Body of pancreas (tissue), 4 donors: ENCODE results near the gene VWA2. TPM values are rescaled to one million over a fixed set of nuclear protein-coding genes. Genes with fewer than 3 reads are reported as not detected.

Experiments used
- ATAC-seq: fragments of 150-250 bp; one replicate; pipeline ENCODE4 v1.9.1; 2016
- DNase-seq, 4 donors: peaks; one replicate each; pipeline ENCODE4 v3.0.0-alpha.2; 2019
- H3K27ac ChIP-seq, 4 donors: fragments of 200-600 bp; sonication (generic); 1 replicate in 3 of 4; 2 replicates in 1 of 4; pipeline versions ENCODE4 v1.5.1 to v1.6.1; 2016 to 2019; ENCODE audit warnings: mild to moderate bottlenecking in 1 of 4, mixed read lengths in 1 of 4, moderate library complexity in 1 of 4
- H3K27me3 ChIP-seq, 2 donors: fragments of 200-600 bp; sonication (generic); one replicate each; pipeline ENCODE4 v1.6.0; 2016; ENCODE audit warnings: mild to moderate bottlenecking in 1 of 2
- H3K36me3 ChIP-seq, 2 donors: fragments of 200-600 bp; sonication (generic); replicated peaks in 1 of 2; 2 replicates each; pipeline ENCODE4 v1.5.1; 2016; ENCODE audit warnings: low read depth in 2 of 2; ENCODE audit not compliant: insufficient read depth in 1 of 2
- H3K4me1 ChIP-seq: fragments of 200-600 bp; sonication (generic); one replicate; pipeline ENCODE4 v1.6.0; 2016
- H3K4me3 ChIP-seq, 2 donors: fragments of 200-600 bp; sonication (generic); 1 replicate in 1 of 2; 2 replicates in 1 of 2; pipeline ENCODE4 v1.5.1; 2016 to 2019
- H3K9me3 ChIP-seq, 3 donors: fragments of 200-600 bp; sonication (generic); 1 replicate in 2 of 3; 2 replicates in 1 of 3; pipeline ENCODE4 v1.5.1; 2016
- POLR2A ChIP-seq, 3 donors: fragments of 450-650 bp; IDR thresholded peaks; one replicate each; pipeline ENCODE4 v1.6.1; 2016; ENCODE audit warnings: antibody characterized with exemption in 3 of 3, mild to moderate bottlenecking in 2 of 3
- WGBS, 2 donors: methylation state at CpG; one replicate each; pipeline ENCODE4 v1.1.5; 2017; 5-methylcytosine and 5-hydroxymethylcytosine counted together
- intact Hi-C: fragments of 100-400 bp; cut with DNase I; formaldehyde crosslinking; loops from one replicate; pipeline ENCODE4 v1.15.1; 2023
- total RNA-seq, 2 donors: library from RNA; depleted of rRNA; stranded (reverse); fragments of >200 nt; gene quantifications; one replicate each; pipeline ENCODE4 v1.1.0, GENCODE V29; 2016
- TF ChIP-seq, protein P1 (sequence below), 7 experiments: fragments of 450-650 bp in 4 of 7; fragments of 200-600 bp in 3 of 7; sonication (generic) in 3 of 7; IDR thresholded peaks; one replicate each; pipeline ENCODE4 v1.5.1; 2016 to 2019; ENCODE audit warnings: antibody characterized with exemption in 7 of 7

Gene VWA2
- total RNA-seq, 2 donors from 2014 or later = 10.5 to 15.3 TPM

DNA sequence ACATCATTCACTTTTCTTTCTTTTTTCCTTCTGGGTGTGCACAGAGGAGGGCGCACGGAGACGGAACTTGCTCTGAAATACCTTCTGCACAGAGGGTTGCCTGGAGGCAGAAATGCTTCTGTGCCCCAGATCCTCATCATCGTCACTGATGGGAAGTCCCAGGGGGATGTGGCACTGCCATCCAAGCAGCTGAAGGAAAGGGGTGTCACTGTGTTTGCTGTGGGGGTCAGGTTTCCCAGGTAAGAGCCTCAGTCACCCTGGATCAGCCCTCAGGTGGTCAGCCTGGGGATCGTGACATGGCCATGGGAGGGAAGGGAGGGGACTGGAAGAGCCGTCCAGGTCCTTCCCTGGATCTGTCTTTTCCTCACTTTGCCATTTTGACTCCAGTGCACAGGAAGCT lies 33.6 kb downstream of the VWA2 start:
- peak in 1 of 4 donors; percentile 0 for DNase-seq
- no peak for ATAC-seq
- H3K9me3 ChIP-seq = no peaks in the 10 kb centered on the region
- H3K4me3 ChIP-seq = no peak overlapping the region
- intact Hi-C loops = no loop called here
- H3K27ac ChIP-seq = no peak overlapping the region
- no peak for TF ChIP-seq POLR2A (IDR thresholded peaks at IDR 0.05)
- TF ChIP-seq, protein P1, sequence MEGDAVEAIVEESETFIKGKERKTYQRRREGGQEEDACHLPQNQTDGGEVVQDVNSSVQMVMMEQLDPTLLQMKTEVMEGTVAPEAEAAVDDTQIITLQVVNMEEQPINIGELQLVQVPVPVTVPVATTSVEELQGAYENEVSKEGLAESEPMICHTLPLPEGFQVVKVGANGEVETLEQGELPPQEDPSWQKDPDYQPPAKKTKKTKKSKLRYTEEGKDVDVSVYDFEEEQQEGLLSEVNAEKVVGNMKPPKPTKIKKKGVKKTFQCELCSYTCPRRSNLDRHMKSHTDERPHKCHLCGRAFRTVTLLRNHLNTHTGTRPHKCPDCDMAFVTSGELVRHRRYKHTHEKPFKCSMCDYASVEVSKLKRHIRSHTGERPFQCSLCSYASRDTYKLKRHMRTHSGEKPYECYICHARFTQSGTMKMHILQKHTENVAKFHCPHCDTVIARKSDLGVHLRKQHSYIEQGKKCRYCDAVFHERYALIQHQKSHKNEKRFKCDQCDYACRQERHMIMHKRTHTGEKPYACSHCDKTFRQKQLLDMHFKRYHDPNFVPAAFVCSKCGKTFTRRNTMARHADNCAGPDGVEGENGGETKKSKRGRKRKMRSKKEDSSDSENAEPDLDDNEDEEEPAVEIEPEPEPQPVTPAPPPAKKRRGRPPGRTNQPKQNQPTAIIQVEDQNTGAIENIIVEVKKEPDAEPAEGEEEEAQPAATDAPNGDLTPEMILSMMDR (IDR thresholded peaks at IDR 0.05) = no peak
- peaks cover 6% of the 10 kb centered on the region for H3K4me1 ChIP-seq
- no peaks in the 10 kb centered on the region for H3K27me3 ChIP-seq
- no peaks in the 10 kb centered on the region for H3K36me3 ChIP-seq
- 92 to 97% methylated on average over 6 of the region's 6 CpGs for WGBS, 2 donors

DNA sequence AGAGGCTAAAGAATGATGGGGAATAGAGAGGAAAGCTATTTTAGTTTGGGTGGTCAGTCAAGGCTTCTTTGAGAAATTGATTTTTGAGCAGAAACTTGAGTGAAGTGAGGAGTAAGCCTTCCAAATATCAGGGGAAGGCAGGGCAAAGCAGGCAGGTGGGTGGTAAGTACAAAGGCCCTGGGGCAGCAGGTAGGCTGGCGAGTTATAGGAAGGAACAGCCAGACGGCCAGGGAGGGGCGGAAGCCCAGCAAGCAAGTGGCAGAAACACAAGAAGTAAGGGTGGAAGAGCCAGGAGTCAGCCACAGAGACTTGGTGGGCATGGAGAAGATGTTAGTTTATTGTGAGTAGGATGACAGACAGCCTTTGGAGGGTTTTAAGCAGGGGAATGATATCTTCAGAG lies 34.9 kb downstream of the VWA2 start:
- intact Hi-C loops = no loop called here
- H3K4me1 ChIP-seq = peaks cover 6% of the 10 kb centered on the region

DNA sequence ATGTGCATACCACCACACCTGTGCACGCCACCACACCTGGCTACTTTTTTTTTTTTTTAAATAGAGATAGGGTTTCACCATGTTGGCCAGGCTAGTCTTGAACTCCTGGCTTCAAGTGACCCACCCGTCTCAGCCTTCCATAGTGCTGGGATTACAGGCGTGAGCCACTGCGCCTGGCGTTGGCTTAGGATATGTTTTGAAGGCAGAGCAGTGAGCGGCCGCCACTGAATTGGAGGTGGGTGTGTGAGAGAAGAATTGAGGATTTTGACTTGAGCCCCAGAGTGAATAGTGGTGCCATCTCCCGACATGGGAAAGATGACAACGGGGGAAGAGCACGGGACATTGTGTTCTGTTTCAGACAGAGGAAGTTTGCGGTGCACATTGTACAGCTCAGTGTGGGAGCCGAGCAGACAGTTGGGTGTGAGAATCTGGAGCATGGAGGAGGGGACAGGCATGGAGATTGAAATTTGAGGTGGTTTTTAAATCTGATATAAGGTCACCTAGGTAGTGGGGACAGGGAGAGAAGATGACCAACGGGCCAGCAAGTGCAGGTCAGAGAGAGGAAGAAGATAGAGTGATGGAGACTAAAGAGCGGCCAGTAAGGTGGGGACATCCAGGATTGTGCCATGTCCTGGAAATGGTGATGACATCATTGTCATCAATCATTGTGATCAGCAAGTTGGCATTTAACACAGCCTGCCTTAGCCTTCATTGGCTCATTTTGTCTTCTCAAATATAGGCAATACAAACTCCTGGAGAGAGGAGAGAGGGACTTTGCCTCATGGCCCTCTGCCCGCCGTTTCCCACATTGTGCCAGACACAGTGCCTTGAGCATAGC lies 35.8 kb downstream of the VWA2 start:
- Histone ChIP-seq H3K9me3 (no peaks in the 10 kb centered on the region), H3K27me3 (no peaks in the 10 kb centered on the region), H3K36me3 (no peaks in the 10 kb centered on the region), H3K27ac (no peak overlapping the region), H3K4me1 (peaks cover 6% of the 10 kb centered on the region), H3K4me3 (no peak overlapping the region)
- peak in 1 of 4 donors; percentile 3 for DNase-seq
- intact Hi-C loops = no loop called here
- WGBS, 2 donors = 90 to 94% methylated on average over 16 of the region's 16 CpGs
- ATAC-seq = no peak
- no peak for TF ChIP-seq POLR2A (IDR thresholded peaks at IDR 0.05)
- TF ChIP-seq, protein P1 (IDR thresholded peaks at IDR 0.05) = no peak

More for the DNA sequence above, 34.9 kb downstream of the VWA2 start:
- no peak overlapping the region for H3K4me3 ChIP-seq
- no peaks in the 10 kb centered on the region for H3K27me3 ChIP-seq
- H3K27ac ChIP-seq = no peak overlapping the region
- no peaks in the 10 kb centered on the region for H3K9me3 ChIP-seq
- ATAC-seq = no peak
- WGBS, 2 donors = 69 to 88% methylated on average over 3 of the region's 3 CpGs
- no peaks in the 10 kb centered on the region for H3K36me3 ChIP-seq
- DNase-seq = peak in 1 of 4 donors; percentile 1
- TF ChIP-seq, protein P1 (IDR thresholded peaks at IDR 0.05) = no peak

DNA sequence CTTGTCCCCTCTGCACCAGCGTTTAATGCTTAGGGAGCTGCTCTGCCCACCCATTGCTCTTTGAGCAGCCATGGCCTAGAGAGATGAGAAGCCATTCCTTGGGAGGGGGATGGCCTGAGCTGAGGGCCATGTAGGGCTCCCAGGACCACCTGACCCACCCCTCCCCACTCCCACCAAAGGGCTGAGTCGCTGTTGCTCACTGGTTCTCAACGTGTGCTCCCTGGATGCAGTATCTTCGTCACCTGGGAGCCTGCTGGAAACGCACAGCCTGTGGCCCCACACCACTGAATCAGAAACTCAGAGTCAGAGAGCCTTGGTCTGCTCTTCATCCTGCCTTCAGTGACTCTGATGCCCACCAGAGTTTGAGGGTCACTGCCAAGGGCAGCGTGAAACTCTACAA lies 37.0 kb downstream of the VWA2 start:
- 93% methylated on average over 6 of the region's 6 CpGs for WGBS, 2 donors
- TF ChIP-seq, protein P1 (IDR thresholded peaks at IDR 0.05) = no peak
- no peak for TF ChIP-seq POLR2A (IDR thresholded peaks at IDR 0.05)

DNA sequence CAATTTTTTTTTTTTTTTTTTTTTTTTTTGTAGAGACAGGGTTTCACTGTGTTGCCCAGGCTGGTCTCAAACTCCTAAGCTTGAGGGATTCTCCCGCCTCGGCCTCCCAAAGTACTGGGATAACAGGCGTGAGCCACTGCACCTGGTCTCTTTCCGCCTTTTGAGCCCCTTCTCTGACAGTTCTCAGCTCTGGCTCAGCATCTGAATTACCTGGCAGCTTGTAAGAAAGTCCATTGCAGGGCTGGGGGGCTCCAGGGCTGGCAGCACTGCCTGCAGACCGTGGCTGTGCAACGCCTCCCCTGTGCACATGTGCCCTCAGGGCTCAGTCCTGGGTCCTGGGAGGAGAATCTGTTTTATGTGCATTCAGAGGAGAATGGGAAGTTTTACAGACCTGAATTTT lies 37.6 kb downstream of the VWA2 start:
- Histone ChIP-seq H3K9me3 (no peaks in the 10 kb centered on the region), H3K4me3 (no peak overlapping the region), H3K36me3 (no peaks in the 10 kb centered on the region), H3K4me1 (no peaks in the 10 kb centered on the region), H3K27me3 (no peaks in the 10 kb centered on the region), H3K27ac (no peak overlapping the region)
- WGBS, 2 donors = 91 to 95% methylated on average over 5 to 6 of the region's 6 CpGs
- ATAC-seq = no peak
- intact Hi-C loops = no loop called here
- peak in 1 of 4 donors; percentile 3 for DNase-seq
- TF ChIP-seq, protein P1 (IDR thresholded peaks at IDR 0.05) = no peak
- no peak for TF ChIP-seq POLR2A (IDR thresholded peaks at IDR 0.05)

More for the DNA sequence above, 37.0 kb downstream of the VWA2 start:
- Histone ChIP-seq H3K27me3 (no peaks in the 10 kb centered on the region), H3K4me1 (peaks cover 3% of the 10 kb centered on the region), H3K27ac (no peak overlapping the region), H3K9me3 (no peaks in the 10 kb centered on the region), H3K36me3 (no peaks in the 10 kb centered on the region), H3K4me3 (no peak overlapping the region)
- intact Hi-C loops = no loop called here
- no peak for ATAC-seq
- DNase-seq = peak in 1 of 4 donors; percentile 0
